ENCODE results near the gene PPP2R5C.
"Not testable (repeated sequence)": the region's sequence is repeated elsewhere in the genome, so short reads cannot be mapped to it uniquely, and the experiment has no call there.

Gene PPP2R5C

DNA sequence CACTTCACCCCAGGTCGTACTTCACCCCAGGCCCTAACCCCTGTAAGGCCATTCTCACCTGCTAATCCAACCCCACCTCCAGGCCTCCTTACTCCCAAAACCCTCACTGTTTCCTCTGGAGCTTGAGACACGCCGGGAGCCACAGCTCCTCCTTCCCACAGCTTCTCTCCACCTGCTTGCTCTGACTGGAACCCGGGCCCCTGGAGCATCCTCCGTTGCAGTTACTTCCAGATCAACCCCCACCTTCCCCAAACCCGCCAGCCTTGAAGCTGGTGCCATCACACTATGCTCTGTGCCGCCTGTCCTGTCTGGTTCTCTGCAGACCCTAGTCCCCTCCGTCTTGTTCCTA is 34.6 kb upstream of the PPP2R5C start:
- no peak for DNase-seq (ENCODE audit: low spot score)

DNA sequence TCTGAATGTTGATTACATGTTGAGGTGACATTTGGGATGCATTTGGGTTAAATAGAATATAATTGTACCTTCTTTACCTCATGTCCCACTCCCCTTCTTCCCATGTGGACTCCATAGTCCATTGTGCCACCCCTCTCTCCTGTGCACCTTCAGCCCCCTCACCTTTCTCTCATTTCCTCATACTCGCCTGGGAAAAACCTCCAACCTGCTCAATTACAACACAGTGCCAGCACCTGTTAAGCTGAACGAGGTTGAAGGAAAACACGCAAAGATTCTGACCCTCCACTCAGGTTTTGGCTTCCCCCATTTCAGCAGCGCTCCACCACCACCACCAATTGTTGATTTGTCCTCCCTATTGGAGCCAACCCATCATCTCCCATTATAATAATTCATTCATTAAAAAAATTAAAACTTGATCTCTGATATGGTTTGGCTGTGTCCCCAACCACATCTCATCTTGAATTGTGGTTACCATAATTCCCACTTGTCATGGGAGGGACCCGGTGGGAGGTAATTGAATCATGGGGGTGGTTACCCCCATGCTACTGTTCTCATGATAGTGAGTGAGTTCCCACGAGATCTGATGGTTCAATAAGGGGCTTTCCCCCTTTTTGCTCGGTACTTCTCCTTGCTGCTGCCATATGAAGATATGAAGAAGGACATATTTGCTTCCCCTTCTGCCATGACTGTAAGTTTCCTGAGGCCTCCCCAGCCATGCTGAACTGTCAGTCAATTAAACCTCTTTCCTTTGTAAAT is 33.7 kb upstream of the PPP2R5C start:
- DNase-seq (ENCODE audit: low spot score), result no peak

DNA sequence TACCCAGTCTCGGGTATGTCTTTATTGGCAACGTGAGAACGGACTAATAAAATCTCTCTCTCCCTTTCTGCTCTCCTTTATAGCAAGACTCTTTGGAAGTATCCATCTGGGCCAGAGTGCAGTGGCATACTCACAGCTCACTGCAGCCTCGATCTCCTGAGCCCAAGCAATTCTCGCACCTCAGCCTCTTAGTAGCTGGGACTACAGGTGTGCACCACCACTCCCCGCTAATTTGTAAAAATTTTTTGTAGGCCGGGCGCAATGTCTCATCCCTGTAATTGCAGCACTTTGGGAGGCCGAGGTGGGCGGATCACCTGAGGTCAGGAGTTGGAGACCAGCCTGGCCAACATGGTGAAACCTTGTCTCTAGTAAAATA is 33.2 kb upstream of the PPP2R5C start:
- DNase-seq (ENCODE audit: low spot score), result no peak

DNA sequence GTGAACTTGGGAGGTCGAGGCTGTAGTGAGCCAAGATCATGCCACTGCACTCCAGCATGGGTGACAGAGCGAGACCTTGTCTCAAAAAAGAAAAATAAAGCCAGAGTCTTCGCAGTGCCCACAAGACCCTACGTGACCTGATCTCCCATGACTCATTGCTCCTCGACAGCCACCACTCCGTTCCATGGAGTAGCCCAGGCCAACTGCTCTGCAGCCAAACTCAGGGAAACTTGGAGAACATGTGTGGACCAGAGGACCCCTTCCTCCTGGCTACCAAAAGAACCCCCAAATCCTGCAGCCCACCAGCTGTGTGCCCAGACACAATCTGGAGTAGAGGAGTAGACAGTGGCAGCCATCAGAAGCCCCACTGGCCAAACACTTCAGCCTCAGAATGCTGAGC is 32.1 kb upstream of the PPP2R5C start:
- DNase-seq (ENCODE audit: low spot score), result no peak

DNA sequence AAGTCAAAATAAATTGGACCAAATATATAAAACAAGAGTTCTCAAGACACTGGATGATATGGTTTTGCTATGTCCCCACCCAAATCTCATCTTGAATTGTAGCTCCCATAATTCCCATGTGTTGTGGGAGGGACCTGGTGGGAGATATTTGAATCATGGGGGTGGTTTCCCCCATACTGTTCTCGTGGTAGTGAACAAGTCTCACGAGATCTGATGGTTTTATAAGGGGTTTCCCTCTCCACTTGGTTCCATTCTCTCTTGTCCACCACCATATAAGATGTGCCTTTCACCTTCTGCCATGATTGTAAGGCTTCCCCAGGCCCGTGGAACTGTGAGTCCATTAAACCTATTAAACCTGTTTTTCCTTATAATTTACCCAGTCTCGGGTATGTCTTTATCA is 31.4 kb upstream of the PPP2R5C start:
- DNase-seq (ENCODE audit: low spot score), result not testable (repeated sequence)

DNA sequence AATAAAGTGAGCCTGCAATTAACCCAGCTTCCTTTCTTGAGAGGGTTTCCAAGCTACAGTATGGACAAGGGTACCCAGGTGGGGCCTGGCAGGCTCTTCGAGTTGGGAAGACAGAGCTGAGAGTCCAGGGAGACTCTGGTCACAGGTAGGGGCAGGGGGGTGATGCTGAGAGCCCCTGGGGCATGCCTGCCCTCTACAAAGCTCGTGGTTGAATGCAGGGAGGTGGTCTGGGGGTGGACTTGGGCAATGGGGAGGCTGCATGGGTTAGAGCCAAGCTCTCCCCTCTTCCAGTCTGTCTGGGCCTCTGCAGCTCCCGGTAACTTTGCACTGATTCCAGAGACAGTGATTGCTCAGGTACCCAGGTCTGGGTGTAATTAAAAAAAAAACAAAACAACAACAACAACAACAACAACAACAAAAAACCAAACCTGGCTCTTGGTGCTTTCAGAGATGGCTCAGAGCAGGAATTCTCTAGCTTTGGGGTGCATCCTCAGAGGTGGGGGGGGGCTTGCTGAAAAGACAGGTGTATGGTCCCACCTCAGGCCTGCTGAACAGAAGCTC is 30.8 kb upstream of the PPP2R5C start:
- no peak for DNase-seq (ENCODE audit: low spot score)

DNA sequence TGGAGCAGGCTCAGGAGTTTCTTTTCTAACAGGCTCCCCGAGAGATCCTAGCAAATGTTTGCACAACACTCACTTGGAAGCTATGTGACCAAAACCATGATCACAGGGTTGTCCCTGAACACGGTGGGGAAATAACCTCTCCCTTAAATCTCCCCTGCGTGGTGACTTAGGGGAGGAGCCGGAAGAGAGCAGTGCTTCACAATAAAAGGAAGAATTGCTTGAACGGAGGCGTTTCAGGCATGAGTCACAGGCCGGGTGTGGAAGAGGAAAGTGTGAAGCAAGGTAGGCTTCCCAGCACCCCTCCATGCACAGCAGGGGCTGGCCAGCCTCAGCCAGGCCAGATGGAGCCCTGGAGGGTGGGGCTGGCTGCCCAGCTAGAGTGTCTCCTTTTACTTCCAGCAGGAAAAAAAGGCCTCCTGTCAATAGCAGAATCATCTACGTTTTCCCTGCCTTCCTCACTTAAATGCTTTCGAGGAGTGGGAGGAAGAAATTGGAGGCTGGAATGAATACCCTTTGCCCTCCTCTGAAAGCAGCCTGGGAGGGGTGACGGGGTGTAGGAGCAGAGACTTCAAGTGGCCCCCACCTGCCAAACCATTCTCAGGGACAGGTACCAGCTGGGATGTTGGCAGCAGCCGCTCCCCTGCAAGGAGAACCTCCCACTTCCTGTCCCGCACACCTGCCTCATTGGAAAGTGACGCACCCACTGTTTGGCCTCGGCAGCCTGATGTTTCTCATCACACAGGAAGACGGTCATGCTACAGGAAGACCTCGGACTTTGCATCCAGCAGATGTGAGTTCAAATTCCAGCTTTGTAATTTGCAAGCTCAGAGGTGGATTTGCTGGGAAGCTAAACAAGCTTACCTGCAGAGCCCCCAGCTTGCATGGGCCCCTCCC is 30.1 kb upstream of the PPP2R5C start:
- no peak for DNase-seq (ENCODE audit: low spot score)

DNA sequence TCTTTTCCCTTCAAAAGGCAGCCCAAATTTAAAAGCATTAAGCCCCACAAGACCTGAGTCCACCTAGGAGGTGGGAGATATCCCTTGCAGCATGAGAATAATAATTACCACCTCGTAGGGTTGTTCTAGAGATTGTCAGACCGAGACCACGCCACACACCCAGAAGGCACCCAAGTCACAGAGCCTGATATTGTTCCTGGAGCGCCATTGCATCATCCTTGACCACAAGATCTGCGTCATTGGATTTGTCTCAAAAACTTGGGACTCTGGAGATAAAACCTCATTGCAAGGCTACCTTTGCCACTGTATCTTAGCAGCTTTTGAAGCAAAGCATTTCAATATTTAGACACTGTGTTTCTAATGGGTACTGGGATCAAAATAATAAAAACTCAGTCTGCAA is 29.4 kb upstream of the PPP2R5C start:
- no peak for DNase-seq (ENCODE audit: low spot score)

DNA sequence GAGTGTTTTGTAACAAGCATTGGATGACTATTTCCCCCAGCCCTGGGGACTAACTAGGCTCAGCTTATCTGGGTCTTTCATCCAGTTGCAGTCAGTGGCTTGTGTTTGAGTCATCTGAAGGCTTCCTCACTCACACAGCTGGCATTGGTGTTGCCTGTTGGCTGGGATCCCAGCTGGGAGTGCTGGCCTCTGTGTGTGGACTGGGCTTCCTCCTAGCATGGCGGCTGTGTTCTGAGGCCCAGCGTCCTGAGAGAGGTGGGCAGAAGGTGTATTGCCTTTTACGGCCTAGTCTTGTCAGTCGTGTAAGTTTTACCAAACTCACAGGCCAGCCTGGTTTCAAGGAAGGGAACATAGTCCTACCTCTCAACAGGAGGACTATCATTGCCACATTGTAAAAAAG is 28.3 kb upstream of the PPP2R5C start:
- DNase-seq (ENCODE audit: low spot score), result no peak

DNA sequence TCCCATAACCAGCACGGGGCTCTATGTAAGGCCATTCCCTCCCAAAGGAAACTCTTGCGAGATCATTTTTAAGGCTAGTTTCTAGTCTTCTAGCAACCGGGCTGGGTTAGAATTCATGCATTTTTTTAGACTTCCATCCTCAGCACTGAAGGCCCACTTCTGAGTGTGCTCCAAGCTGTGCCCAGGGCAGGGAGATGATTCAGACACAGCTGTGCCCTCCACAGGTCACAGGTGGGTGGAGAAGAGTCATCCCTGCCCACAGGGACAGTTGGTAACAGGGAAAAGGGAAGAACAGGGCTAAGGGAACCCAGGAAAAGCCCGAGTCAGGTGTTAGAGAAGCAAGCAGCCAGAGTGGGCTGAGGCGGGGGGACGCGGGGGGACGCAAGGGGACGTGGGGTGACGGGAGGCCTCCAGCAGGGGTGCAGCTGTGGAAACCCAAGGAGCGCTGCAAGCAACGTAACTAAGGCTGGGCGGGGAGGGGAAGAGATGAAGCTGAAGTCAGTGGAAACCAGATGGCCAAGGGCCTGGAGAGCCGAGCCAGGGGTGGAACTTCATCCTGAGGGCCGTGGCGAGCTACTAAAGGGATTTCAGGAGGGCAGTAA is 27.2 kb upstream of the PPP2R5C start:
- DNase-seq (ENCODE audit: low spot score), result no peak

DNA sequence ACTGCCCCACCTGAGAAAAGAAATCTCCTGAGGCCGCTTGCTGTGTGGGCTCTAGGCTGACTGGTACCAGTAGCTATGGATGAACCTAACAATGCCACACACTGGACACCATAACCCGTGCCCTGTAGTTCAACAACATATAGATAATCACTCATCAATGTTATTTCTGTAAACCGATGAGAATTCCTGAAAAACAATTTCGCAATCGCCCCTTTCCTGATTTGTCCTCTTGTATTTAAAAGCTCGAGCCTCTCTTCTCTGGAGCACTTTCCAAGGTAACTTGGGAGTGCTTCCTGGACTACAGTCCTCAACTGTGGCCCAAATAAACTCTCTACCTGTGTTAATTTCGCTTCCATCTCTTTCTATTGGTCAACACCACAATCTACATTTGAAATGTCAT is 26.1 kb upstream of the PPP2R5C start:
- no peak for DNase-seq (ENCODE audit: low spot score)

DNA sequence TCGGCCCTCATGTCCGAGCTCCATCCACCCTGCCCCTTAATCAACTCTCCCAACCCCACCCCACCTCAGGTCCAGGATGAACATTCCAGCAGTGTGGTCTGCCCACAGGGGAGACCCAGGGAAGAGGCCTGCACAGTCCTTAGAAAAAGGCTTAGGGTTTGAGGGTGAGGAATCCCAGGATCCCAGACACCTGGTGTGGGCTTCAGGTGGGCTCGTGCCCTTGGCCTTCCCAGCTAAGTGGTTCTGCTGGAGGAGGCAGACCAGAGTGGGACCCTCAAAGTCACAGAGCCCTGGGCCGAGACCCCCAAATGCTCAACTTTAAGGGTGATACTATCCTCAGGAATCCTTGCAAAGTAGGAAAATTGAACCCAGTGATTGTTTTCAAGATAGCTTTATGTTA is 25.4 kb upstream of the PPP2R5C start:
- no peak for DNase-seq (ENCODE audit: low spot score)

DNA sequence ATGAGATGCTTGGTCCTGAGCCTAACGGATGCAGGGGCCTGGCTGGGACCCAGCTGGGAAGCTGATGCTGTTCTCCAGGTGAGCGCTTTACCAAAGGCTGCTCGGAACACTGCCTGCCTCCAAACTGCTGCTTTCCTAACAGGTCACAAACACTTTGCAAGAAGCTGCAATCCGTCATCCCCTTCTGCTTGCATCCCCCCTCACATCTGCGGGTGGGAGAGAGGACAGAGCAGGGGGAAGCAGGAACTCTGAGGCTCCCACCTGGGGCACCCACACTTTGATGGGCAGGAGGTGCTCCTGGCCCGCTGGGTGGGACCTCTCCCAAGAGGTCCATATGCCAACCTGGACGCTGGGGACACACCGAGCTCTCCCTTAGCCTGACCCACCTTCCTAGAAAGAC is 24.9 kb upstream of the PPP2R5C start:
- no peak for DNase-seq (ENCODE audit: low spot score)

DNA sequence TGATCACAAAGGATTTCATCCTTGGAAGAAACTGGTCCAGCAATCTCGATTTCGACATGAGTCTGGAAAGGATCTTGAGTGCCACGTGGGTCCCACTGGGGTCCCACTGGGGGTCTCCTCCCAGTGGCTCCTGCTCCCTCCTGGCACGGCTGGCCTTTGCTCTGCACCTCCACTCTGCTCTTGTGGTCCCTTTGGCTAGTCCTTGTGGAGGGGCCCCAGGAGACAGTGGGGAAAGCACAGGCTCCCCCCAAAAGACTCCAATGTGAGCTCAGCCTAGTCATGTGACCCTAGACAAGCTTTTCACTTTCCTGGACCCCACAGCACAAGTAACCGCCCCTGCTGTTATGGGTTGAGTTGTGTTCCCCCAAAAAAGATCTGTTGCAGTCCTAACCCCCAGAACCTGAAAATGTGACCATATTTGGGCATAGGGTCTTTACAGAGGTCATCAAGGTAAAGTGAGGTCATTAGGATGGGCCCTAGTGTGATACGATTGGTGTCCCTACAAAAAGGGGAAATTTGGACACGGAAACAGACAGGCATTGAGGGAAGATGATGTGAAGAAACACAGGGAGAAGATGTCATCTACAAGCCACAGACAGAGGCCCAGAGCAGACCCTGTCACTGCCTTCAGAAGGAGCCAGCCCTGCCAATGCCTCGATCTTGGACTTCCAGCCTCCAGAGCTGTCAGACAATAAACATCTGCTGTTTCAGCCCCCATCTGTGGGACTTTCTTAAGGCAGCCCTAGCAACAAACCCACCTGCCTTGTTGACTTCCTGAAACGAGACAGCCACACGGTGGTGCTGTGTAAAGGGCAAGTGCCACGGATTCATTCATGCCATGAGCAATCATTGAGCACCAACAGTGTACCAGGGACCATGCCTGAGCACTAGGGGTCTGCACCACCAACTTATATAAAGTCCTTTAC is 23.8 kb upstream of the PPP2R5C start:
- DNase-seq (ENCODE audit: low spot score), result no peak

DNA sequence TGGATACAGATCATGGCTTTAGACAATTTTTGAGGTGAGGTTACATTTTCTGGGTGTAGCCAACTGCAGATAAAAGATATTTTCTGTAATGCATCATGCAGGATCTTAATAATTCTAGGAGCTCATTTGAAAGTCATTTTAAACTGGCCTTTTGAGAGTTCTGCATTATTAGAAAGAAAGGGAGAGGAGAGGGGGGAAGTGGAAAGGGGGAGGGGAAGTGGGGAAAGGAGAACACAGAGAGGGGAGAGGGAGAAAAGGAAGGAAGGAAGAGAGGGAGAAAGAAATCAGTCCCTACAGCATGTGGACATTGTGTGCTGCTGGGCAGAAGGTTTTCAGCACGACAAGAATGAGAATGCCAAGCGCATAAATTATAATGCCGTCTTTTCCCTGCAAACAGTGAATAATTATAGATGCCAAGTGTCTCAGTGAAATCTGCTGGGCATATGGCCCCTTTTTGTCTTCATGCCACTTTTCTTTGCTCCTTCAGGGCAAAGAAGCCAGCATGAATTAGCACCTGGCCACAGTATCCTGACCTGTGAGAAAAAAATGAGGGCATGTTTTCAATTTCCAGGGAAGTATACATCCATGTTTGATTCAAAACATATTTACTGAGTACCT is 22.7 kb upstream of the PPP2R5C start:
- no peak for DNase-seq (ENCODE audit: low spot score)

DNA sequence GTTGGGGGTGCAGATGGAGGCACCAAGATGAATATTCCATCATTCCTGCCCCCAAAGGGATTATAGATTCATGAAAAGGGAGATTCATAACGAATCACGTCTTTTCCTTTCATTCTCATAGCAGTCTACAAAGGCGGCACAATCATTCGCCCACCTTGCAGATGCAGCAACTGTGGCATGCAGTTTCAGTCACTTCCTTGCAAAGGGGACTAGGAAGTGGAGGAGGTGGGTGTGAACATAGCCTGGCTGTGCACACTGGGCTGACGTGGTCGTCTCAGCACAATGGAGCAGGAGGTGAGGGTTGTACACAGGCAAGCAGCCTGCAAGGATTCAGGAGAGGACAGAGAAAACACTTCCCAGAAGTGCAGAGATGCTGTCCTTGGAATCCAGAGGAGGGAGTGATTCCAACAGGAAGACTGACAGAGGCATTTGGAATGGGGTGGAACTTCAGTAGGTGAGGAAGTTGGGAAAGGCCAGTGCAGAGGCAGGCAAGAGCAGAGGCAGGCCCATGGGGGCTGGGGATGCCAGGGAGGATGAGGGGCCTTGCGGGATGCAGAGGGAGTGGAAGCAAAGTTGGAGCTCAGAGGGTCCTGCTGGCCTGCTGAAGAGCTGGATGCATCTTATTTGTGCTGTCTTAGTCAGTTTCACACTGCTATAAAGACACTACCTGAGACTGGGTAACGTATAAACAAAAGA is 21.9 kb upstream of the PPP2R5C start:
- DNase-seq (ENCODE audit: low spot score), result no peak

DNA sequence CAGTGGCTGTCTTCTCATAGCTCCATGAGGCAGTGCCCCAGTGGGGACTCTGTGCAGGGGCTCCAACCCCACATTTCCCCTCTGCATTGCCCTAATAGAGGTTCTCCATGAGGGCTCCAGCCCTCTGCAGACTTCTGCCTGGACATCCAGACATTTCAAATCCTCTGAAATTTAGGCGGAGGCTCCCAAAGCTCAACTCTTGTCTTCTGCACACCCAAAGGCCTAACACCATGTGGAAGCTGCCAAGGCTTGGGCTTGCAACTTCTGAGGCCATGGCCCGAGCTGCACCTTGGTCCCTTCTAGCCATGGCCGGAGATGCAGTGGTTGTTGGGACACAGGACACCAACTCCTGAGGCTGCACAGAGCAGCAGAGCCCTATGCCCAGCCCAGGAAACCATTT is 20.5 kb upstream of the PPP2R5C start:
- no peak for DNase-seq (ENCODE audit: low spot score)

DNA sequence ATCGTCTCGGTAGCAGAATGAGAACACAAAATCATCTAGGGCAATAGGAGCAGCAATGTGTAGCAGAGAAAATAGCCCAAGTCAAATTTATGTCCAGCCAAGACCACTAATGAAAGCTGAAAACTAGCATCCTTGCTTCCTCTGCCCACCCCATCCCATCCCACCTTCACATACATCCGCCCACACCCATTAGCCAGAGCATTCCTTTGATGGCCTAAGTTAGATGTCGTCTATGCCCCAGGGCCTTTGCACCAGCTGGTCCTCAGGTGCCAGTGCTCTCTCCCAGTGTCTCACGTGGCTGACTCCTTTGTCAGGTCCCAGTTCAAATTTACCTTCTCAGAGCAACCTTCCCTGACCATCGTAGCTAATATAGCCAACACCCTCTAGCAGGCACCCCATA is 17.8 kb upstream of the PPP2R5C start:
- DNase-seq (ENCODE audit: low spot score), result no peak

DNA sequence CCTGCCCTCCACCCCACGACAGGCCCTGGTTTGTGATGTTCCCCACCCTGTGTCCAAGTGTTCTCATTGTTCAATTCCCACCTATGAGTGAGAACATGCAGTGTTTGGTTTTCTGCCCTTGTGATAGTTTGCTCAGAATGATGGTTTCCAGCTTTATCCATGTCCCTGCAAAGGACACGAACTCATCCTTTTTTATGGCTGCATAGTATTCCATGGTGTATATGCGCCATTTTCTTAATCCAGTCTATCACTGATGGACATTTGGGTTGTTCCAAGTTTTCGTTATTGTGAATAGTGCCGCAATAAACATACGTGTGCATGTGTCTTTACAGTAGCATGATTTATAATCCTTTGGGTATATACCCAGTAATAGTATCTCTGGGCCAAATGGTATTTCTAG is 17.1 kb upstream of the PPP2R5C start:
- not testable (repeated sequence) for DNase-seq (ENCODE audit: low spot score)

DNA sequence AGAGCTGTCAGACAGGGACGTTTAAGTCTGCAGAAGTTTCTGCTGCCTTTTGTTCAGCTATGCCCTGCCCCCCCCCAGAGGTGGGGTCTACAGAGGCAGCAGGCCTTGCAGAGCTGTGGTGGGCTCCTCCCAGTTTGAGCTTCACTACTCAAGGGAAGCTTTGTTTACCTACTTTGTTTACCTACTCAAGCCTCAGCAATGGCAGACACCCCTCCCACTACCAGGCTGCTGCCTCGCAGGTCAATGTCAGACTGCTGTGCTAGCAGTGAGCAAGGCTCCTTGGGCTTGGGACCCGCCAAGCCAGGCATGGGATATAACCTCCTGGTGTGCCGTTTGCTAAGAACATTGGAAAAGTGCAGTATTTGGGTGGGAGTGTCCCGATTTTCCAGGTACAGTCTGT is 11.8 kb upstream of the PPP2R5C start:
- not testable (repeated sequence) for DNase-seq (ENCODE audit: low spot score)
